ENCODE results near the gene ADAMTS10.

GRCh38 chr19:8545743-8546142 is 64.8 kb downstream of the ADAMTS10 start:
- TF ChIP-seq CTCF (IDR thresholded peaks at IDR 0.05; ENCODE audit: low read depth, low read length) (no peak), POLR2A (IDR thresholded peaks at IDR 0.05; ENCODE audit: extremely low read depth, insufficient read length) (no peak)
